Activated B cell treated with CpG ODN at 0.5 μM for 24 hours (primary cell): Measurements from ENCODE around the gene HNRNPR. TPM values are rescaled to one million over a fixed set of nuclear protein-coding genes. Genes with fewer than 3 reads are reported as not detected.
"Not testable (repeated sequence)": the region's sequence is repeated elsewhere in the genome, so short reads cannot be mapped to it uniquely, and the experiment has no call there.

ENCODE experiments used
- ATAC-seq: fragments of 200-7000 bp; cut with Tn5 transposase; one replicate; pipeline ENCODE4 v1.10.0; 2021; ENCODE audit warnings: low read depth, mild to moderate bottlenecking, moderate library complexity
- CTCF ChIA-PET: fragments of 350-600 bp; sonication (Branson Sonifier 250); formaldehyde crosslinking; loops from one replicate; lab custom pipeline; 2021; ENCODE audit warnings: antibody characterized with exemption; lab: Charles Lee
- POLR2A ChIA-PET: fragments of 350-600 bp; sonication (Branson Sonifier 250); formaldehyde crosslinking; loops from one replicate; lab custom pipeline; 2021; ENCODE audit warnings: antibody characterized with exemption; lab: Charles Lee
- DNase-seq: peaks from one replicate; pipeline ENCODE4 v3.0.0; 2022
- H3K27ac Mint-ChIP-seq: one replicate; pipeline ENCODE4 v1.8.0; 2020; ENCODE audit warnings: mixed read lengths
- H3K27me3 Mint-ChIP-seq: one replicate; pipeline ENCODE4 v1.8.0; 2021; ENCODE audit warnings: mixed read lengths
- H3K36me3 Mint-ChIP-seq: one replicate; pipeline ENCODE4 v1.8.0; 2021; ENCODE audit warnings: low read depth, mixed read lengths
- H3K4me1 Mint-ChIP-seq: one replicate; pipeline ENCODE4 v1.8.0; 2021; ENCODE audit warnings: mixed read lengths
- H3K4me3 Mint-ChIP-seq: one replicate; pipeline ENCODE4 v1.8.0; 2020; ENCODE audit warnings: mild to moderate bottlenecking, mixed read lengths
- H3K9me3 Mint-ChIP-seq: one replicate; pipeline ENCODE4 v1.8.0; 2020; ENCODE audit warnings: mixed read lengths
- intact Hi-C: fragments of 100-400 bp; cut with micrococcal nuclease; formaldehyde crosslinking; loops from one replicate; pipeline ENCODE4 v1.15.1; 2024
- total RNA-seq: library from RNA; stranded (reverse); gene quantifications from 2 replicates; pipeline ENCODE4 v1.2.3, GENCODE V29; 2022
- TF ChIP-seq, protein P1 (sequence below): fragments of 200-600 bp; IDR thresholded peaks from one replicate; pipeline ENCODE4 v1.8.0; 2022; ENCODE audit warnings: antibody characterized with exemption, mild to moderate bottlenecking

HNRNPR gene
- total RNA-seq, 1 donor from 2014 or later: 171 TPM

DNA sequence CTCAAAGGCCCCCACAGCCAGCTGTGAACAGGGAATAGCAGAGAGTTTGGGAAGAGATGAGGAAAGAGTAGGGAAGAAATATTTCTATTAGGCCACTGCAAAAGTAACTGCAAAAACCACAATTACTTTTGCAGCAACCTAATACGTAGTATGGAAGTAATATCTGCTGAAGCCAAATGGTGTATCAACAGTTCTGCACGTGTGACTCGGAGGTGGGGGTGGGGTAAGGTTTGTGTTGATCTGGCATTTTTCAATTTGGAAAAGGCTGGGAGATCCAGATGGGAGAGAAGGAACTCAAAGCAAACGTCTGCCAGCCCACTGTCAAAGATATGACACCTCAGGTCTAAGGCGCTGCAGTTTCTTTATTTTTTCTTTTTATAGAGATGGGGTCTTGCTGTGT lies 36.6 kb upstream of the HNRNPR start:
- TF ChIP-seq, protein P1, sequence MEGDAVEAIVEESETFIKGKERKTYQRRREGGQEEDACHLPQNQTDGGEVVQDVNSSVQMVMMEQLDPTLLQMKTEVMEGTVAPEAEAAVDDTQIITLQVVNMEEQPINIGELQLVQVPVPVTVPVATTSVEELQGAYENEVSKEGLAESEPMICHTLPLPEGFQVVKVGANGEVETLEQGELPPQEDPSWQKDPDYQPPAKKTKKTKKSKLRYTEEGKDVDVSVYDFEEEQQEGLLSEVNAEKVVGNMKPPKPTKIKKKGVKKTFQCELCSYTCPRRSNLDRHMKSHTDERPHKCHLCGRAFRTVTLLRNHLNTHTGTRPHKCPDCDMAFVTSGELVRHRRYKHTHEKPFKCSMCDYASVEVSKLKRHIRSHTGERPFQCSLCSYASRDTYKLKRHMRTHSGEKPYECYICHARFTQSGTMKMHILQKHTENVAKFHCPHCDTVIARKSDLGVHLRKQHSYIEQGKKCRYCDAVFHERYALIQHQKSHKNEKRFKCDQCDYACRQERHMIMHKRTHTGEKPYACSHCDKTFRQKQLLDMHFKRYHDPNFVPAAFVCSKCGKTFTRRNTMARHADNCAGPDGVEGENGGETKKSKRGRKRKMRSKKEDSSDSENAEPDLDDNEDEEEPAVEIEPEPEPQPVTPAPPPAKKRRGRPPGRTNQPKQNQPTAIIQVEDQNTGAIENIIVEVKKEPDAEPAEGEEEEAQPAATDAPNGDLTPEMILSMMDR: no peak
- intact Hi-C loops: no loop called here
- H3K36me3 Mint-ChIP-seq: no peaks in the 10 kb centered on the region
- H3K4me1 Mint-ChIP-seq: peaks cover 8% of the 10 kb centered on the region
- no peaks in the 10 kb centered on the region for H3K9me3 Mint-ChIP-seq
- H3K27ac Mint-ChIP-seq: no peak overlapping the region
- H3K4me3 Mint-ChIP-seq: no peak overlapping the region
- POLR2A ChIA-PET: no interaction called here
- ATAC-seq (no peak), DNase-seq (no peak)
- CTCF ChIA-PET: no interaction called here
- H3K27me3 Mint-ChIP-seq: no peaks in the 10 kb centered on the region

DNA sequence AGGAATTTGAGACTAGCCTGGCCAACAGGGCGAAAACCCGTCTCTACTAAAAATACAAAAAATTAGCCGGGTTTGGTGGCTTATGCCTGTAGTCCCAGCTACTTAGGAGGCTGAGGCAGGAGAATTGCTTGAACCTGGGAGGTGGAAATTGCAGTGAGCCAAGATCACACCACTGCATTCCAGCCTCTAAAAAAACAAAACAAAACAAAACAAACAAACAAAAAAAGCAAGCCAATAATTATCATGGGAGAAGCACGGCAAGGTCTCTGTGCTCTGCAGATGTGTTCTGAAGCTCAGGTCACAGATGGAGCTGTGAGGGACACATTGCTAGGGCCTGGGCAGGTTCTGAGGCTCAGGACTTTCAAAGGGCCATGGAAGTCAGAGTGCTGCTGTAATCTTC lies 36.2 kb upstream of the HNRNPR start:
- H3K9me3 Mint-ChIP-seq, intact Hi-C loops, CTCF ChIA-PET, H3K4me1 Mint-ChIP-seq, DNase-seq, H3K4me3 Mint-ChIP-seq, H3K36me3 Mint-ChIP-seq, H3K27me3 Mint-ChIP-seq, ATAC-seq, H3K27ac Mint-ChIP-seq: not testable (repeated sequence)
- POLR2A ChIA-PET: interaction anchor here (0.5 kb wide), 1 partner anchor 36 kb away, joined by 3 read pairs; the partner anchor contains the start of gene HNRNPR

DNA sequence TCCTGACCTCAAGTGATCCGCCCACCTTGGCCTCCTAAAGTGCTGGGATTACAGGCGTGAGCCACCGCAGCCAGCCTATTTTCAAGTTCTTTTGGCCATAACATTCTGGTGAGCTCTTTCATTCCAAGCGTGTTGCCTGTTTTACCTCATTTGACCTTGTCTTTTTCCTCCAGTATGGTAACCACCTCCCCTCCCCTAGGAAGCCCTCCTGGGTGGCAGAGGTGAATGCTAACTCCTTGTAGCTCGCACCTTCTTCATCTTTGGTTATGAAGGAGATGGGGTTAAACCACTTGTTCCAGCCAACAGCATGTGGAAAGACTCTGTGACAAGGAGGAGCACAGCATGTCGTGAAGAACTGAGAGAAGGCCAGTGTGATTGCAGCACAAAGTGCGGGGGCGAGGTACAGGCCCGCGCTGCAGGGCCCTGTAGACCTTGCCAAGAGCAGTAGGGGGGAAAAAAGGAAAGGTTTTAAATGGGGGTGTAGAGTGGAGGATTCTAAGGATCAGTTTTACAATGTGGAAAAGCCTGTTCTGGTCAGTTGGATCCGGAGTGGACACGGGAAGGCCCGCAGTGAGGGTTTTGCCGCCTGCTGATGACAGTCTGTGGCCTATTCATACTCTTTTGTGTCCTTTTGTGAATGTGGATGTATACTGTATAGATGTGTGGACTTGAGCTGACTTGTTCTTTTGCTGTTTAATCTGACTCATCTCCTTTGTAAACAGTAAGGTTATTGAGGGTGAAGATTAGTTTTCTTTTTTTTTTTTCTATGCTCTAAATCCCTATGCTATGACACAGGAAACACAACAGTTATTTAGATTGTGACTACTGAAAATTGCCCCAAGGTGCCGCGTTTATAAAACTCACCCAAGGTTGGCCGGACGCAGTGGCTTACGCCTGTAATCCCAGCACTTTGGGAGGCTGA lies 33.1 kb upstream of the HNRNPR start:
- ChIA-PET CTCF (no interaction called here), POLR2A (no interaction called here)
- DNase-seq: no peak
- Mint-ChIP-seq H3K4me1 (peaks cover 8% of the 10 kb centered on the region), H3K9me3 (no peaks in the 10 kb centered on the region), H3K27me3 (no peaks in the 10 kb centered on the region), H3K27ac (no peak overlapping the region), H3K4me3 (no peak overlapping the region), H3K36me3 (no peaks in the 10 kb centered on the region)
- no peak for ATAC-seq
- TF ChIP-seq, protein P1: no peak
- intact Hi-C loops: no loop called here

DNA sequence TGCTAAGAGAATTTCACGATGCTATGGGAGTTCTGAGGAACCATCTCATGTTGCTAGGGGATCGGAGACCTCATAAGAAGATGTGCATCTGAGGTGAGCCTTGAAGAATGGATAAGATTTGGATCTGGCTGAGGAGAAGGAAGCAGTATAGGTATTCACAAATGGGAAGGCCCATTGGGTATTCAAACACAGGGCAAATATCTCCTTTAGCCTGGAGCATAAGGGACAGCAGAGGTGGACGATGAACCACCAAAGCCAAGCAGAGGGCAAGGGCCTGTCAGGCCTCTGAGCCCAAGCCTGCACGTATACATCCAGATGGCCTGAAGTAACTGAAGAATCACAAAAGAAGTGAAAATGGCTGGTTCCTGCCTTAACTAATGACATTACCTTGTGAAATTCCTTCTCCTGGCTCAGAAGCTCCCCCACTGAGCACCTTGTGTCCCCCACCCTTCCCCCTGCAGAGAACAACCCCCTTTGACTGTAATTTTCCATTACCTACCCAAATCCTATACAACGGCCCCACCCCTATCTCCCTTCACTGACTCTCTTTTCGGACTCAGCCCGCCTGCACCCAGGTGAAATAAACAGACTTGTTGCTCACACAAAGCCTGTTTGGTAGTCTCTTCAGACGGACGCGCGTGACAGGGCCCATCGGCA lies 30.1 kb upstream of the HNRNPR start:
- ATAC-seq, DNase-seq, H3K4me3 Mint-ChIP-seq, H3K27me3 Mint-ChIP-seq, H3K36me3 Mint-ChIP-seq, H3K9me3 Mint-ChIP-seq, H3K27ac Mint-ChIP-seq, intact Hi-C loops, CTCF ChIA-PET: not testable (repeated sequence)
- POLR2A ChIA-PET: interaction anchor here (0.9 kb wide), 1 partner anchor 30 kb away, joined by 6 read pairs; the partner anchor contains the start of gene HNRNPR
- peaks cover 15% of the 10 kb centered on the region for H3K4me1 Mint-ChIP-seq

DNA sequence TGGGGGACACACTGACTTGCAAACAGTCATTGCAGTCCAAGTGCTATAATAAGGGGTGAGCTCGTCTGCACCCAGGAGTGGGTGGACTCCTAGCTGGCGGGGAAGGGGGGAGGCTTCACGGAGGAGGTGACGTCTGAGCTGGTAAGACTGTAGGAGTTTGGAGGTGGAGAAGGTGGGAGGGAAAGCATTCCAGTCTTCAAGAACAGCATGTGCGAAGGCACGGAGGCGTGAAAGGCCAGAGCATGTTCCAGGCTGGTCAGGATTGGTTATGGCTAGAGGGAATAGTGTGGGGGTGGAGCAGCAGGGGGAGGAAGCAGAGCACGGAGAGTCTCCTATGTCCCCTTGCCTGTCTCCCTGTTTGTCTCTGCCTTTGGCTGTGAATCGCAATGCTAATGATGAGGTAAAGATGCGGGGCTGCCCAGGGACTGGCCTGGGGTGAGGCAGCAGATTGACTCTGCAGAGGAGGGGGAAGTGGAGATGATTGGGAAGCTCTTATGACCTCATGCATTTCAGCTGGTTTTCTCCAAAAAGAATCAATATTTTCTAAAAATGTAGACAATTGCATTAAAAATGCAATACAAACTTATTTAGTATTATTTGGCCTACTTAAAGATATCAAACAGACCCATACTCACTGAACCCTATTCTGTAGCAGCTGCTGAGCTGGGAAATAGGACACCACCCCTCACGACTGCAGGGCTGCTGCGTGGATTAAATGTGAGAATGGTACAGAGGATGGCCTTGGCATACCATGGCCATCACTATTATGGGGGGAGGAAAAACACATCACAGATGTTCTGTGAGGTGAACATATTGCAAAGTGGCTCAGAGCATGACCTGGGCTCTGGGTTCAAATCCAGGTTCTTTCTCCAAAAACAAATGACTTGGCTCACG lies 28.1 kb upstream of the HNRNPR start:
- ChIA-PET POLR2A (interaction anchor here (0.5 kb wide), 1 partner anchor 28 kb away, joined by 4 read pairs; the partner anchor contains the start of gene HNRNPR), CTCF (no interaction called here)
- Mint-ChIP-seq H3K4me3 (no peak overlapping the region), H3K36me3 (peaks cover 8% of the 10 kb centered on the region), H3K27me3 (no peaks in the 10 kb centered on the region), H3K27ac (no peak overlapping the region), H3K4me1 (peaks cover 18% of the 10 kb centered on the region), H3K9me3 (no peaks in the 10 kb centered on the region)
- TF ChIP-seq, protein P1: no peak
- no peak for DNase-seq
- intact Hi-C loops: no loop called here
- ATAC-seq: no peak
